ENCODE data around the gene SKAP1.
A peak's percentile ranks its signal among the peaks of the same experiment; 100 is the strongest.

SKAP1 gene

GRCh38 chr17:48223945-48224344 is 206.1 kb downstream of the SKAP1 start:
- DNase-seq (ENCODE audit: extremely low read depth, low read depth): no peak
- no peak for TF ChIP-seq CTCF (IDR thresholded peaks at IDR 0.05; ENCODE audit: low read depth, low read length)

- no peak for TF ChIP-seq CTCF (IDR thresholded peaks at IDR 0.05; ENCODE audit: low read depth, low read length)
- DNase-seq (ENCODE audit: extremely low read depth, low read depth): no peak
Measured at GRCh38 chr17:48219617-48220016, 210.4 kb downstream of the SKAP1 start.

GRCh38 chr17:48215583-48216139 is 214.4 kb downstream of the SKAP1 start:
- peak; percentile 37 for TF ChIP-seq CTCF (IDR thresholded peaks at IDR 0.05; ENCODE audit: low read depth, low read length)
- DNase-seq (ENCODE audit: extremely low read depth, low read depth): no peak

GRCh38 chr17:48213797-48214196 is 216.2 kb downstream of the SKAP1 start:
- TF ChIP-seq CTCF (IDR thresholded peaks at IDR 0.05; ENCODE audit: low read depth, low read length): no peak
- no peak for DNase-seq (ENCODE audit: extremely low read depth, low read depth)

- DNase-seq (ENCODE audit: extremely low read depth, low read depth): no peak
- no peak for TF ChIP-seq CTCF (IDR thresholded peaks at IDR 0.05; ENCODE audit: low read depth, low read length)
Measured at GRCh38 chr17:48211787-48212186, 218.2 kb downstream of the SKAP1 start.

- no peak for TF ChIP-seq CTCF (IDR thresholded peaks at IDR 0.05; ENCODE audit: low read depth, low read length)
- DNase-seq (ENCODE audit: extremely low read depth, low read depth): no peak
Measured at GRCh38 chr17:48211011-48211410, 219.0 kb downstream of the SKAP1 start.

- no peak for DNase-seq (ENCODE audit: extremely low read depth, low read depth)
Measured at GRCh38 chr17:48209973-48210372, 220.0 kb downstream of the SKAP1 start.

More at GRCh38 chr17:48209973-48210372, 220.0 kb downstream of the SKAP1 start:
- no peak for TF ChIP-seq CTCF (IDR thresholded peaks at IDR 0.05; ENCODE audit: low read depth, low read length)

Measured in AG09319 (cell line).